C4-2B (cell line): Measurements from ENCODE around the gene PFKFB3.

Source experiments
- ZFX ChIP-seq: fragments of 450-650 bp; IDR thresholded peaks from 2 replicates; pipeline ENCODE4 v1.6.1; 2017
- TF ChIP-seq, protein P1 (sequence below): fragments of 450-650 bp; conservative IDR thresholded peaks from 2 replicates; pipeline ENCODE4 v1.5.1; 2017; ENCODE audit warnings: mild to moderate bottlenecking

- TF ChIP-seq, protein P1, sequence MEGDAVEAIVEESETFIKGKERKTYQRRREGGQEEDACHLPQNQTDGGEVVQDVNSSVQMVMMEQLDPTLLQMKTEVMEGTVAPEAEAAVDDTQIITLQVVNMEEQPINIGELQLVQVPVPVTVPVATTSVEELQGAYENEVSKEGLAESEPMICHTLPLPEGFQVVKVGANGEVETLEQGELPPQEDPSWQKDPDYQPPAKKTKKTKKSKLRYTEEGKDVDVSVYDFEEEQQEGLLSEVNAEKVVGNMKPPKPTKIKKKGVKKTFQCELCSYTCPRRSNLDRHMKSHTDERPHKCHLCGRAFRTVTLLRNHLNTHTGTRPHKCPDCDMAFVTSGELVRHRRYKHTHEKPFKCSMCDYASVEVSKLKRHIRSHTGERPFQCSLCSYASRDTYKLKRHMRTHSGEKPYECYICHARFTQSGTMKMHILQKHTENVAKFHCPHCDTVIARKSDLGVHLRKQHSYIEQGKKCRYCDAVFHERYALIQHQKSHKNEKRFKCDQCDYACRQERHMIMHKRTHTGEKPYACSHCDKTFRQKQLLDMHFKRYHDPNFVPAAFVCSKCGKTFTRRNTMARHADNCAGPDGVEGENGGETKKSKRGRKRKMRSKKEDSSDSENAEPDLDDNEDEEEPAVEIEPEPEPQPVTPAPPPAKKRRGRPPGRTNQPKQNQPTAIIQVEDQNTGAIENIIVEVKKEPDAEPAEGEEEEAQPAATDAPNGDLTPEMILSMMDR: no peak
- TF ChIP-seq ZFX: no peak
Observed at GRCh38 chr10:6211671-6212635, 9.2 kb downstream of the PFKFB3 start.
